Posterior vena cava (tissue), 2 donors: ENCODE measurements around the gene GNAS. TPM values are rescaled to one million over a fixed set of nuclear protein-coding genes. Genes with fewer than 3 reads are reported as not detected.

ENCODE experiments used
- DNase-seq: peaks from one replicate; pipeline ENCODE4 v3.0.0-alpha.2; 2020; ENCODE audit warnings: low spot score
- intact Hi-C, 2 donors: fragments of 100-400 bp; cut with DNase I; formaldehyde crosslinking; loops; one replicate each; pipeline versions ENCODE4 v1.14.1 to v1.14.2; 2022 to 2023
- total RNA-seq, 2 donors: library from RNA; stranded (reverse); fragmentation: NEBNext Ultra II Directional; extraction: Animal tissue kit (Norgen Biotek cat#: 25700); gene quantifications; one replicate each; pipeline ENCODE4 v1.2.1, GENCODE V29; 2021
- donor health status: DM: yes; HTN: yes; CAD: no.
- donor health status: DM: yes; HTN: yes; CAD: no.

Gene GNAS
- total RNA-seq, 2 donors from 2014 or later: 651 to 700 TPM

- intact Hi-C loops: no loop called here
Measured at GRCh38 chr20:58903614-58904013, 51.1 kb downstream of the GNAS start.

GRCh38 chr20:58905236-58905635 lies 52.7 kb downstream of the GNAS start:
- intact Hi-C loops: no loop called here
- no peak for DNase-seq

More at GRCh38 chr20:58903614-58904013, 51.1 kb downstream of the GNAS start:
- DNase-seq: no peak

- DNase-seq: no peak
- intact Hi-C loops: no loop called here
Measured at GRCh38 chr20:58906111-58906510, 53.6 kb downstream of the GNAS start.

GRCh38 chr20:58906894-58907293 lies 54.4 kb downstream of the GNAS start:
- no peak for DNase-seq
- intact Hi-C loops: no loop called here

GRCh38 chr20:58907320-58908137 lies 55.0 kb downstream of the GNAS start:
- intact Hi-C loops: no loop called here
- DNase-seq: peak; percentile 93

- intact Hi-C loops: no loop called here
- no peak for DNase-seq
Measured at GRCh38 chr20:58908221-58908620, 55.7 kb downstream of the GNAS start.

GRCh38 chr20:58908941-58909340 lies 56.4 kb downstream of the GNAS start:
- DNase-seq: no peak
- intact Hi-C loops: no loop called here

GRCh38 chr20:58909585-58909984 lies 57.1 kb downstream of the GNAS start:
- intact Hi-C loops: no loop called here
- no peak for DNase-seq

- DNase-seq: no peak
- intact Hi-C loops: loop anchor here in 1 of 2 donors (10.0 kb wide), 1 partner anchor 64 kb away; no protein-coding TSS in a partner anchor
Measured at GRCh38 chr20:58910473-58910872, 58.0 kb downstream of the GNAS start.

- intact Hi-C loops: loop anchor here in 1 of 2 donors (10.0 kb wide), 1 partner anchor 63 kb away; no protein-coding TSS in a partner anchor
Measured at GRCh38 chr20:58911309-58911708, 58.8 kb downstream of the GNAS start.

GRCh38 chr20:58911970-58912369 lies 59.5 kb downstream of the GNAS start:
- intact Hi-C loops: loop anchor here in 1 of 2 donors (10.0 kb wide), 1 partner anchor 63 kb away; no protein-coding TSS in a partner anchor
- DNase-seq: no peak

More at GRCh38 chr20:58911309-58911708, 58.8 kb downstream of the GNAS start:
- no peak for DNase-seq

- no peak for DNase-seq
- intact Hi-C loops: loop anchor here in 1 of 2 donors (10.0 kb wide), 1 partner anchor 62 kb away; no protein-coding TSS in a partner anchor
Measured at GRCh38 chr20:58913079-58913478, 60.6 kb downstream of the GNAS start.

GRCh38 chr20:58918621-58919020 lies 66.1 kb downstream of the GNAS start:
- intact Hi-C loops: loop anchor here in 1 of 2 donors (10.0 kb wide), 1 partner anchor 56 kb away; no protein-coding TSS in a partner anchor
- no peak for DNase-seq

- intact Hi-C loops: no loop called here
- no peak for DNase-seq
Measured at GRCh38 chr20:58921564-58921963, 69.0 kb downstream of the GNAS start.

- intact Hi-C loops: no loop called here
- no peak for DNase-seq
Measured at GRCh38 chr20:58922036-58922435, 69.5 kb downstream of the GNAS start.

GRCh38 chr20:58923117-58923712 lies 70.7 kb downstream of the GNAS start:
- DNase-seq: no peak
- intact Hi-C loops: no loop called here

GRCh38 chr20:58926802-58927489 lies 74.4 kb downstream of the GNAS start:
- intact Hi-C loops: no loop called here
- DNase-seq: no peak

- no peak for DNase-seq
- intact Hi-C loops: no loop called here
Measured at GRCh38 chr20:58927490-58928061, 75.1 kb downstream of the GNAS start.

- intact Hi-C loops: no loop called here
- DNase-seq: no peak
Measured at GRCh38 chr20:58930496-58930895, 78.0 kb downstream of the GNAS start.

GRCh38 chr20:58932170-58932569 lies 79.7 kb downstream of the GNAS start:
- intact Hi-C loops: no loop called here
- no peak for DNase-seq
